Endothelial cell of umbilical vein (primary cell): ENCODE results near the gene PRKAG2. TPM values are rescaled to one million over a fixed set of nuclear protein-coding genes. Genes with fewer than 3 reads are reported as not detected.

Source experiments
- BruUV-seq: library from RNA; stranded (reverse); fragments of 400-500 nt; replicated peaks from 2 replicates; lab custom pipeline; 2021; lab: Mats Ljungman, UMichigan
- CTCF ChIA-PET: fragments of 300-600, 350-600 bp; sonication (Branson Sonifier 250); formaldehyde crosslinking; loops from one replicate; lab custom pipeline; 2021; ENCODE audit warnings: antibody characterized with exemption, inconsistent platforms; lab: Charles Lee
- POLR2A ChIA-PET: fragments of 300-600, 350-600 bp; sonication (Branson Sonifier 250); formaldehyde crosslinking; loops from one replicate; lab custom pipeline; 2021; ENCODE audit warnings: antibody characterized with exemption, inconsistent platforms; lab: Charles Lee
- DNase-seq: peaks from one replicate; pipeline ENCODE4 v3.0.0-alpha.2; 2011; ENCODE audit warnings: low read depth, low spot score
- FAIRE-seq: peaks from 2 replicates; lab custom pipeline; 2011; peaks lifted over from hg19 to GRCh38; lab: Jason Lieb, UNC
- H2AFZ ChIP-seq: 2 replicates; pipeline ENCODE4 v1.6.0; 2012; ENCODE audit warnings: low read depth, low read length, control low read depth, inconsistent platforms
- H3K27ac ChIP-seq: 2 replicates; pipeline ENCODE4 v1.5.1; 2011; ENCODE audit warnings: low read depth, mild to moderate bottlenecking, control low read depth, low read length, moderate library complexity; ENCODE audit not compliant: insufficient read depth
- H3K27me3 ChIP-seq, 2 experiments: 2 replicates each; pipeline versions ENCODE4 v1.6.0 to v1.6.1; 2011; ENCODE audit warnings: low read length in 2 of 2, mixed read lengths in 1 of 2; ENCODE audit not compliant: control insufficient read depth in 2 of 2, insufficient read depth in 2 of 2
- H3K36me3 ChIP-seq, 2 experiments: 2 replicates in 1 of 2; 3 replicates in 1 of 2; pipeline ENCODE4 v1.5.1; 2011; ENCODE audit warnings: low read length in 2 of 2, mild to moderate bottlenecking in 1 of 2, moderate library complexity in 1 of 2; ENCODE audit not compliant: control insufficient read depth in 2 of 2, insufficient read depth in 2 of 2; ENCODE audit errors: extremely low read depth in 1 of 2
- H3K4me1 ChIP-seq: 3 replicates; pipeline ENCODE4 v1.5.1; 2011; ENCODE audit warnings: mild to moderate bottlenecking, low read length; ENCODE audit not compliant: control insufficient read depth, insufficient read depth; ENCODE audit errors: extremely low read depth
- H3K4me2 ChIP-seq: 2 replicates; pipeline ENCODE4 v1.6.1; 2011; ENCODE audit warnings: low read length, control low read depth, mixed read lengths; ENCODE audit not compliant: insufficient read depth
- H3K4me3 ChIP-seq, 3 experiments: fragments of 200-600 bp in 1 of 3; sonication (generic), shearing (Covaris generic) in 1 of 3; replicated peaks in 1 of 3; 2 replicates each; pipeline ENCODE4 v1.5.1; 2011 to 2016; ENCODE audit warnings: control low read depth in 3 of 3, low read length in 3 of 3, mild to moderate bottlenecking in 2 of 3, inconsistent platforms in 1 of 3, low read depth in 1 of 3, moderate library complexity in 1 of 3; ENCODE audit not compliant: insufficient read depth in 1 of 3
- H3K79me2 ChIP-seq: 2 replicates; pipeline ENCODE4 v1.6.0; 2012; ENCODE audit warnings: low read length, inconsistent platforms; ENCODE audit not compliant: control insufficient read depth, insufficient read depth
- H3K9ac ChIP-seq: replicated peaks from 2 replicates; pipeline ENCODE3; 2011; ENCODE audit warnings: low read length, control low read depth; ENCODE audit not compliant: insufficient read depth; ENCODE audit errors: extremely low read depth
- H3K9me1 ChIP-seq: replicated peaks from 3 replicates; pipeline ENCODE4 v1.6.0; 2011; ENCODE audit warnings: mild to moderate bottlenecking, low read length; ENCODE audit not compliant: control insufficient read depth, insufficient read depth; ENCODE audit errors: extremely low read depth
- H3K9me3 ChIP-seq: replicated peaks from 2 replicates; pipeline ENCODE4 v1.5.1; 2012; ENCODE audit warnings: low read length, inconsistent platforms; ENCODE audit not compliant: control insufficient read depth, insufficient read depth
- H4K20me1 ChIP-seq: replicated peaks from 2 replicates; pipeline ENCODE3; 2011; ENCODE audit warnings: mild to moderate bottlenecking, low read length; ENCODE audit not compliant: control insufficient read depth, insufficient read depth; ENCODE audit errors: extremely low read depth
- EZH2 ChIP-seq: IDR thresholded peaks from 2 replicates; pipeline ENCODE4 v1.6.1; 2012; ENCODE audit warnings: borderline replicate concordance, low read depth, mild to moderate bottlenecking, moderate library complexity, low read length, inconsistent platforms; ENCODE audit not compliant: severe bottlenecking
- FOS ChIP-seq: IDR thresholded peaks from 2 replicates; pipeline ENCODE4 v1.6.1; 2011; ENCODE audit warnings: mild to moderate bottlenecking, low read length, moderate library complexity, borderline replicate concordance; ENCODE audit not compliant: insufficient read depth
- GATA2 ChIP-seq: IDR thresholded peaks from 2 replicates; pipeline ENCODE4 v1.7.0; 2011; ENCODE audit warnings: low read depth, mild to moderate bottlenecking, moderate library complexity, mixed read lengths, low read length; ENCODE audit not compliant: insufficient read length, insufficient read depth
- JUN ChIP-seq: IDR thresholded peaks from 2 replicates; pipeline ENCODE4 v1.6.1; 2011; ENCODE audit warnings: borderline replicate concordance, low read depth; ENCODE audit not compliant: insufficient read length, insufficient read depth
- MYC ChIP-seq: IDR thresholded peaks from one replicate; pipeline ENCODE4 v1.6.1; 2011; ENCODE audit warnings: mild to moderate bottlenecking, low read depth, low read length
- POLR2A ChIP-seq: IDR thresholded peaks from 2 replicates; pipeline ENCODE4 v1.6.1; 2012; ENCODE audit warnings: low read depth, mild to moderate bottlenecking, control low read depth, low read length
- POLR2AphosphoS5 ChIP-seq: IDR thresholded peaks from 2 replicates; pipeline ENCODE4 v1.6.1; 2012; ENCODE audit warnings: low read depth, mild to moderate bottlenecking, control low read depth, low read length, moderate library complexity; ENCODE audit not compliant: insufficient read depth
- dilution Hi-C: fragments of 300-500 bp; cut with MboI; formaldehyde crosslinking; loops from one replicate; pipeline ENCODE4 v1.15.0; 2019; ENCODE audit warnings: low sequenced_read_pairs; ENCODE audit not compliant: extremely low pct_ligation_motif_present
- intact Hi-C: fragments of 100-400 bp; cut with micrococcal nuclease; formaldehyde crosslinking; loops from one replicate; pipeline ENCODE4 v1.10.0; 2022
- polyA plus RNA-seq, 4 experiments: library from polyadenylated mRNA; depleted of rRNA in 3 of 4; stranded (reverse) in 3 of 4; unstranded in 1 of 4; fragments of >200 nt; gene quantifications; 2 replicates each; pipeline versions ENCODE4 v1.2.1 to v1.2.3, GENCODE V29; 2011 to 2012; ENCODE audit warnings: missing spikeins in 1 of 4
- total RNA-seq: library from RNA; stranded (reverse); gene quantifications from 2 replicates; pipeline ENCODE4 v1.2.3, GENCODE V29; 2021
- TF ChIP-seq, protein P1 (sequence below), 2 donors: IDR thresholded peaks; 1 replicate in 1 of 2; 2 replicates in 1 of 2; pipeline ENCODE4 v1.5.1; 2011; ENCODE audit warnings: low read length in 2 of 2, mild to moderate bottlenecking in 2 of 2, moderate library complexity in 2 of 2, control low read depth in 1 of 2, inconsistent platforms in 1 of 2, low read depth in 1 of 2; ENCODE audit not compliant: insufficient read depth in 1 of 2; ENCODE audit errors: extremely low read depth in 1 of 2
- TF ChIP-seq, protein P2 (sequence below): IDR thresholded peaks from 2 replicates; pipeline ENCODE4 v1.6.1; 2011; ENCODE audit not compliant: insufficient read depth, insufficient read length

PRKAG2 gene
- total and polyA plus RNA-seq, 2 donors (not counting 3 experiments of a cell fraction or from before 2014, with no cell fraction given): 19.3 to 51.5 TPM

DNA sequence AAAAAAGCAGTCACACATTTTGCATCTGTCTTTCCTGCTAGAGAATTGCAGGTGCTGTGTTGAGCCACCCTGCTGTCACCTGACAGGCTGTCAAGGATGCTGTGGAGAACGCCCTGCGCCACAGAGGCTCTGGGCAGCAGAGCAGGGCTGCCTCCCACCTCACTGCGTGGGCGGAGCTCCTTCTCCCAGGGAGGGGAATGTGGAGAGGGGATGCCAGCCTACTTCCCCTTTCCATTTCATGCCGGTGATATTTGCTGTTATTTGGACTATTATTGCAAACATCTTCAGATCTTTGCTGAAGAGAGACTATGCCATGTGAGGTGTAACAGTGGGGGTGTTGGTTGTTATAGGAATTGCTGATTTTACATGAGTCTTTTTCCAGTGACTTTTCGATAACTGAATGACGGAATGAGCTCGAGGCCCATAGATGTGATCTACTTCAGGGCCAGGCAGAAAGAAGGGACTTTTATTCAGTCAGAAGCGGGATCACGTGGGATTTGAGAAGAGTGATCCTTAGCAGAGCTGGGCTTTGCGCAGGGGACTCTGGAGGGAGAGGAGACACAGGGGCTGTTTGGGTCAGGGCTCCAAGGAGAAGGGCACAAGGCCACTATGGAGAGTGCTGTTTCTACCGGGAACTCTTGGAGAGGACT, 13.6 kb upstream of the PRKAG2 start:
- CTCF ChIA-PET: no interaction called here
- H3K36me3 ChIP-seq: no peaks in the 10 kb centered on the region

More for the DNA sequence above, 13.6 kb upstream of the PRKAG2 start:
- DNase-seq (no peak), FAIRE-seq (no peak)
- Histone ChIP-seq H3K79me2 (no peaks in the 10 kb centered on the region), H3K4me2 (no peak overlapping the region), H3K4me3 (no peak overlapping the region), H3K27ac (no peak overlapping the region), H2AFZ (no peak overlapping the region), H3K9me1 (no peaks in the 10 kb centered on the region), H3K4me1 (no peaks in the 10 kb centered on the region), H3K27me3 (peaks cover 0 to 5% of the 10 kb centered on the region in 2 experiments), H4K20me1 (no peaks in the 10 kb centered on the region), H3K9me3 (no peaks in the 10 kb centered on the region), H3K9ac (no peak overlapping the region)
- dilution Hi-C loops: no loop called here
- no peak for TF ChIP-seq MYC
- TF ChIP-seq JUN: no peak
- TF ChIP-seq, protein P1, sequence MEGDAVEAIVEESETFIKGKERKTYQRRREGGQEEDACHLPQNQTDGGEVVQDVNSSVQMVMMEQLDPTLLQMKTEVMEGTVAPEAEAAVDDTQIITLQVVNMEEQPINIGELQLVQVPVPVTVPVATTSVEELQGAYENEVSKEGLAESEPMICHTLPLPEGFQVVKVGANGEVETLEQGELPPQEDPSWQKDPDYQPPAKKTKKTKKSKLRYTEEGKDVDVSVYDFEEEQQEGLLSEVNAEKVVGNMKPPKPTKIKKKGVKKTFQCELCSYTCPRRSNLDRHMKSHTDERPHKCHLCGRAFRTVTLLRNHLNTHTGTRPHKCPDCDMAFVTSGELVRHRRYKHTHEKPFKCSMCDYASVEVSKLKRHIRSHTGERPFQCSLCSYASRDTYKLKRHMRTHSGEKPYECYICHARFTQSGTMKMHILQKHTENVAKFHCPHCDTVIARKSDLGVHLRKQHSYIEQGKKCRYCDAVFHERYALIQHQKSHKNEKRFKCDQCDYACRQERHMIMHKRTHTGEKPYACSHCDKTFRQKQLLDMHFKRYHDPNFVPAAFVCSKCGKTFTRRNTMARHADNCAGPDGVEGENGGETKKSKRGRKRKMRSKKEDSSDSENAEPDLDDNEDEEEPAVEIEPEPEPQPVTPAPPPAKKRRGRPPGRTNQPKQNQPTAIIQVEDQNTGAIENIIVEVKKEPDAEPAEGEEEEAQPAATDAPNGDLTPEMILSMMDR (IDR thresholded peaks at IDR 0.05; ENCODE audit: extremely low read depth in 1 of 2, insufficient read depth in 1 of 2, low read depth in 1 of 2, low read length in 2 of 2): no peak
- no peak for TF ChIP-seq FOS
- no peak for TF ChIP-seq POLR2AphosphoS5
- no peak for TF ChIP-seq EZH2
- no peak for TF ChIP-seq POLR2A
- TF ChIP-seq, protein P2, sequence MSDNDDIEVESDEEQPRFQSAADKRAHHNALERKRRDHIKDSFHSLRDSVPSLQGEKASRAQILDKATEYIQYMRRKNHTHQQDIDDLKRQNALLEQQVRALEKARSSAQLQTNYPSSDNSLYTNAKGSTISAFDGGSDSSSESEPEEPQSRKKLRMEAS: no peak
- TF ChIP-seq GATA2: no peak
- intact Hi-C loops: no loop called here
- POLR2A ChIA-PET: no interaction called here
- BruUV-seq: no TSS peak
